Epithelial cell of alveolus of lung (primary cell): Measurements from ENCODE around the gene CLEC16A. TPM values are rescaled to one million over a fixed set of nuclear protein-coding genes. Genes with fewer than 3 reads are reported as not detected.

Experiments
- total RNA-seq: library from RNA; depleted of rRNA; stranded (reverse); fragments of >200 nt; gene quantifications from 2 replicates; pipeline ENCODE4 v1.2.1, GENCODE V29; 2015

Gene CLEC16A
- total RNA-seq = 12.7 and 15.6 TPM in 2 replicates

GRCh38 chr16:10944249-10945064 is at the start of gene CLEC16A:
Gene CLEC16A, plus strand, starts transcription at chr16:10944564. Its CDS starts 154 bp downstream, at chr16:10944718.

GRCh38 chr16:10942352-10943063 is 1.9 kb upstream of the CLEC16A start, which contains the start of gene DEXI:
Gene DEXI, minus strand, starts transcription at chr16:10942468. Its CDS starts 463 bp downstream, at chr16:10942005.

Other genes with a start within 250 kb of the CLEC16A start
- gene TEKT5, start 249.6 kb upstream of the CLEC16A start, total RNA-seq = not detected in 2 replicates
- gene NUBP1, start 200.7 kb upstream of the CLEC16A start, total RNA-seq = 19.7 and 32.5 TPM in 2 replicates
- gene TVP23A, start 125.8 kb upstream of the CLEC16A start, total RNA-seq = 1.4 TPM in 1 of 2 replicates, not detected in the other
- gene CIITA, start 67.4 kb upstream of the CLEC16A start, total RNA-seq = under 0.01 TPM in 1 of 2 replicates, not detected in the other
- gene DEXI, start 2.1 kb upstream of the CLEC16A start, total RNA-seq = 61.8 and 68.0 TPM in 2 replicates